HepG2 (cell line): Measurements from ENCODE around the gene ANP32B. TPM values are rescaled to one million over a fixed set of nuclear protein-coding genes. Genes with fewer than 3 reads are reported as not detected.

ENCODE experiments used
- ATAC-seq: fragments of 200-7000 bp; cut with Tn5 transposase; 3 replicates; pipeline ENCODE4 v1.9.1; 2020; ENCODE audit warnings: mild to moderate bottlenecking, moderate library complexity
- BruUV-seq: library from RNA; stranded (reverse); fragments of 400-500 nt; replicated peaks from 2 replicates; lab custom pipeline; 2021; lab: Mats Ljungman, UMichigan
- CTCF ChIA-PET: fragments of 300-600 bp; formaldehyde crosslinking; extraction: SDS; loops from one replicate; lab custom pipeline; 2021; ENCODE audit warnings: low total read pairs, inconsistent platforms, low intra/inter-chr PET ratio; lab: Yijun Ruan, JAX
- POLR2A ChIA-PET: fragments of 350-600 bp; sonication (Branson Sonifier 250); formaldehyde crosslinking; loops from one replicate; lab custom pipeline; 2020; ENCODE audit warnings: antibody characterized with exemption, inconsistent platforms; lab: Yijun Ruan, JAX
- DNase-seq: peaks from one replicate; pipeline ENCODE4 v3.0.0-alpha.2; 2015; ENCODE audit warnings: low spot score
- FAIRE-seq: peaks from 3 replicates; lab custom pipeline; 2011; peaks lifted over from hg19 to GRCh38; lab: Jason Lieb, UNC
- H2AFZ ChIP-seq: one replicate; pipeline ENCODE4 v1.6.1; 2011; ENCODE audit warnings: low read length, inconsistent platforms
- H3K27ac ChIP-seq: fragments of 300-600 bp; 3 replicates; pipeline ENCODE4 v1.8.0; 2011; ENCODE audit warnings: mixed run types, mild to moderate bottlenecking, mixed read lengths, low read length, inconsistent platforms; ENCODE audit not compliant: insufficient read depth; ENCODE audit errors: extremely low read length
- H3K27me3 ChIP-seq, 2 experiments: fragments of 200-600 bp in 1 of 2; 2 replicates in 1 of 2; 3 replicates in 1 of 2; pipeline versions ENCODE4 v1.6.0 to v1.8.0; 2011; ENCODE audit warnings: low read length in 2 of 2, mild to moderate bottlenecking in 2 of 2, moderate library complexity in 2 of 2, inconsistent platforms in 1 of 2; ENCODE audit not compliant: insufficient read depth in 2 of 2, control insufficient read depth in 1 of 2
- H3K36me3 ChIP-seq, 2 experiments: fragments of 200-600 bp in 1 of 2; replicated peaks in 1 of 2; 2 replicates in 1 of 2; 3 replicates in 1 of 2; pipeline versions ENCODE4 v1.5.1 to v1.8.0; 2011; ENCODE audit warnings: low read length in 2 of 2, inconsistent platforms in 1 of 2; ENCODE audit not compliant: insufficient read depth in 2 of 2, control insufficient read depth in 1 of 2
- H3K4me1 ChIP-seq: 2 replicates; pipeline ENCODE4 v1.5.1; 2012; ENCODE audit warnings: low read length, inconsistent platforms; ENCODE audit not compliant: insufficient read depth
- H3K4me2 ChIP-seq: 2 replicates; pipeline ENCODE4 v1.6.0; 2011; ENCODE audit warnings: low read depth, low read length, inconsistent platforms
- H3K4me3 ChIP-seq, 3 experiments: fragments of 200-600 bp in 1 of 3; sonication (generic), shearing (Covaris generic) in 1 of 3; replicated peaks in 1 of 3; 2 replicates each; pipeline ENCODE4 v1.5.1; 2011 to 2016; ENCODE audit warnings: low read length in 3 of 3, inconsistent platforms in 2 of 3, low read depth in 2 of 3, mild to moderate bottlenecking in 2 of 3, control low read depth in 1 of 3, mixed read lengths in 1 of 3; ENCODE audit not compliant: insufficient read depth in 1 of 3
- H3K79me2 ChIP-seq: one replicate; pipeline ENCODE4 v1.6.1; 2011; ENCODE audit warnings: low read length, inconsistent platforms; ENCODE audit not compliant: insufficient read depth
- H3K9ac ChIP-seq: 2 replicates; pipeline ENCODE4 v1.6.0; 2011; ENCODE audit warnings: mild to moderate bottlenecking, low read depth, low read length, inconsistent platforms; ENCODE audit not compliant: insufficient read depth
- H3K9me3 ChIP-seq: 2 replicates; pipeline ENCODE4 v1.5.1; 2012; ENCODE audit warnings: mild to moderate bottlenecking, low read length
- H4K20me1 ChIP-seq: 2 replicates; pipeline ENCODE4 v1.6.0; 2011; ENCODE audit warnings: inconsistent platforms, mild to moderate bottlenecking, low read length, moderate library complexity; ENCODE audit not compliant: insufficient read depth
- CHD4 ChIP-seq: fragments of 200-600 bp; sonication (generic); IDR thresholded peaks from 2 replicates; pipeline ENCODE4 v1.7.0; 2017; ENCODE audit warnings: mild to moderate bottlenecking, low read length, borderline replicate concordance
- JUND ChIP-seq: sonication (generic); formaldehyde crosslinking; IDR thresholded peaks from 2 replicates; pipeline ENCODE4 v1.8.0; 2022; ENCODE audit warnings: mild to moderate bottlenecking, missing genetic modification reagents
- KLF9 ChIP-seq: IDR thresholded peaks from 2 replicates; pipeline ENCODE4 v1.6.1; 2016; ENCODE audit warnings: low read depth
- NCOR1 ChIP-seq: fragments of 200-600 bp; sonication (generic); IDR thresholded peaks from 2 replicates; pipeline ENCODE4 v1.7.0; 2017; ENCODE audit warnings: antibody characterized with exemption, low read length, borderline replicate concordance
- SMAD3 ChIP-seq: sonication (generic); formaldehyde crosslinking; IDR thresholded peaks from 2 replicates; pipeline ENCODE4 v1.4.0; 2020; ENCODE audit warnings: missing genetic modification reagents
- TOPORS ChIP-seq: sonication (generic); formaldehyde crosslinking; IDR thresholded peaks from 2 replicates; pipeline ENCODE4 v1.8.0; 2023; ENCODE audit warnings: mild to moderate bottlenecking, missing genetic modification reagents
- ZNF430 ChIP-seq: sonication (generic); formaldehyde crosslinking; IDR thresholded peaks from 2 replicates; pipeline ENCODE4 v1.9.0; 2021; ENCODE audit warnings: mild to moderate bottlenecking, missing genetic modification reagents
- ZNF672 ChIP-seq: sonication (generic); formaldehyde crosslinking; IDR thresholded peaks from 2 replicates; pipeline ENCODE4 v1.8.1; 2022; ENCODE audit warnings: missing genetic modification reagents
- WGBS: methylation state at CpG from one replicate; pipeline ENCODE4 v1.1.6; 2017; ENCODE audit warnings: low lambda C conversion rate; 5-methylcytosine and 5-hydroxymethylcytosine counted together
- in situ Hi-C: cut with HindIII; loops from 2 replicates; pipeline ENCODE4 v1.10.0; 2017; ENCODE audit warnings: low pct_unique_long_range_greater_than_20kb; ENCODE audit not compliant: extremely low pct_ligation_motif_present
- intact Hi-C: fragments of 100-400 bp; cut with micrococcal nuclease; formaldehyde crosslinking; loops from one replicate; pipeline ENCODE4 v1.10.0; 2022; ENCODE audit not compliant: unreplicated experiment
- polyA plus RNA-seq, 8 experiments: library from polyadenylated mRNA; depleted of rRNA in 3 of 8; stranded (reverse) in 7 of 8; unstranded in 1 of 8; fragments of >200 nt; fragmentation: Illumina TruSeq in 4 of 8; extraction: Trizol in 4 of 8; gene quantifications; 2 replicates each; pipeline versions ENCODE4 v1.2.1 to v1.2.3, GENCODE V29; 2011 to 2016; ENCODE audit warnings: low read depth in 4 of 8, missing spikeins in 1 of 8, mixed read lengths in 1 of 8; ENCODE audit not compliant: insufficient read depth in 1 of 8
- total RNA-seq, 5 experiments: library from RNA; depleted of rRNA; stranded (reverse); fragments of >200 nt; fragmentation: Illumina TruSeq; extraction: Trizol; gene quantifications; 2 replicates each; pipeline ENCODE4 v1.2.3, GENCODE V29; 2016; ENCODE audit warnings: low read depth in 1 of 5

Gene ANP32B
- total and polyA plus RNA-seq, 2 of the 13 experiments (the other 11 are each of a cell fraction or from before 2014, with no cell fraction given) = 22.1 to 37.5 TPM

DNA sequence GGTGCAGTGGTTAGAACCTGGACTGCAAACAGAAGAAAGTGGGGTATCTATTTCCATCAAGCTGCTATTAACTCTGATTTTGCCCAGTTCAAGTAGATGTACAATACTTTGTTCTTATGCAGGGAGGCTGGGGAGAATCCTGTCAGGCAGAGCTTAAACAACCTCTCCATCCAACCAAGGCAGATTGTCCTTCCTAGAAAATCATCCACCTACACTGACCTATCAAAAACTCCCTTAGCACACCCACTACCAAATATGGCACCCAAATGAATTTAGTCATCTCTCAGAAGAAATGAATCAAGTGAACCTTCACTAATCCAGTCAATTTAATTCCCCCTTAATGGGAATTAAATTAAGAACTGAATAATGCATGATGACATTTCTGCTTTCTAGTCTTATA is 26.8 kb upstream of the ANP32B start (continued):
- TF ChIP-seq CHD4 = no peak
- no peak for TF ChIP-seq JUND (CRISPR knock-in tag)

- H3K4me2 ChIP-seq = no peak overlapping the region
- BruUV-seq = no TSS peak
- ATAC-seq (no peak), FAIRE-seq (no peak), DNase-seq (no peak)
- H3K9me3 ChIP-seq = no peaks in the 10 kb centered on the region
- TF ChIP-seq KLF9 (CRISPR knock-in tag) = no peak
- no peak for TF ChIP-seq ZNF430 (CRISPR knock-in tag)
- TF ChIP-seq TOPORS (CRISPR knock-in tag) = no peak
- no peak for TF ChIP-seq ZNF672 (CRISPR knock-in tag)
- TF ChIP-seq NCOR1 = no peak
- TF ChIP-seq SMAD3 (CRISPR knock-in tag) = no peak
- ChIA-PET POLR2A (interaction anchor here (1.0 to 1.3 kb wide), 2 partner anchors 24 to 36 kb away, joined by 3 to 4 read pairs; partner anchors contain the start of gene TRMO), CTCF (no interaction called here)
- H3K79me2 ChIP-seq = no peaks in the 10 kb centered on the region
- in situ Hi-C loops = no loop called here
- intact Hi-C loops = no loop called here
- 11% methylated on average over 4 of the region's 5 CpGs for WGBS
- H2AFZ ChIP-seq = no peak overlapping the region
- peaks cover 0 to 22% of the 10 kb centered on the region in 2 experiments; a peak in 2 of 5 replicates for H3K27me3 ChIP-seq
- H3K4me3 ChIP-seq = no peak overlapping the region
- no peaks in the 10 kb centered on the region for H4K20me1 ChIP-seq
- no peaks in the 10 kb centered on the region for H3K36me3 ChIP-seq
- no peaks in the 10 kb centered on the region for H3K4me1 ChIP-seq
- H3K9ac ChIP-seq = no peak overlapping the region
- H3K27ac ChIP-seq = no peak overlapping the region
Measured at GRCh38 chr9:97958812-97959511, 24.2 kb upstream of the ANP32B start.
